Glomerular visceral epithelial cell (primary cell): ENCODE measurements around the gene LSMEM2.
"Not testable (repeated sequence)": the region's sequence is repeated elsewhere in the genome, so short reads cannot be mapped to it uniquely, and the experiment has no call there.

ENCODE experiments used
- DNase-seq: peaks from one replicate; pipeline ENCODE4 v3.0.0-alpha.2; 2016; ENCODE audit errors: extremely low spot score

LSMEM2 gene

DNA sequence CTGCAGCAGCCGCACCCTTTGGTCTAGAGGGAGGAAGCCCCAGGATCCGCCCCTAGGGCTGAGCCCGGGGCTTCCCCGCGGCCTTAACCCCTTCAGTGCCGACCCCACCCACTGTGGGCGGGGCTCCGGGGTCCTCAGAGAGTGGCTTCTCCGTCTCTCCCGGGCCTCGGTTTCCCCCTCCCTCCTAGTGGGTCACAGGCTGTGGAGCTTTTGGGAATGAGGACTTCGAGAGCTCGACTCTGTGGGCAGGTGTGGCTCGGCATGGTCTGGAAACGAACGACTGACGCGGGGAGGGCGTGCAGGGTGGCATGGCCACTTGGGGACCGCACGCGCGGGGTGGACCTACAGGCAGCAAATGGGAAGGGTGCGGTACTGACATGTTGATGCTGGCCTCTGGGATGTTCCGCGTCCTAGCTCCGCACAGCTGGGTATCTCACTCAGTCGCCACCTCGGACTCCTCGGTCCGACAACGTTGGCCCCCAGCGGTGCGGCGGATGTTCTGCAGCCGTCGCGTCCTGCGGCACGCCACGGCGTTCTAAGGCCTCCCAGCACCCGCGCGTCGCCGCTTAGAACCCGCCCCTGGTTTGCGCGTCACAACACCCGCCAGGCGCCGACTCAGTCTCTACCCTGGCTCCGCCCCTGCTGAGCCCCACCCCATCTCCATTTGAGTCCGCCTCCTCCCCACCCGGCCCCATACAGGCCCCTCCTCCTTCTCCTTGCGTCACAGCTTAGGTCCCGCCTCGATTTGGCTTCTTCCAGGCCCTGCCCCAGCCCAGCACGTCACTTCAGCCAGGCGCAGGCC lies 20.1 kb downstream of the LSMEM2 start, which contains the start of the genes HYAL3 and NAA80:
Gene HYAL3, minus strand, starts transcription at position 570 of the 802 bp plus-strand sequence. CDS start 3,803 bp downstream, outside the sequence.
Gene NAA80, minus strand, starts transcription at position 570 of the 802 bp plus-strand sequence. CDS start 1,942 bp downstream, outside the sequence.
- peak; percentile 100 for DNase-seq

DNA sequence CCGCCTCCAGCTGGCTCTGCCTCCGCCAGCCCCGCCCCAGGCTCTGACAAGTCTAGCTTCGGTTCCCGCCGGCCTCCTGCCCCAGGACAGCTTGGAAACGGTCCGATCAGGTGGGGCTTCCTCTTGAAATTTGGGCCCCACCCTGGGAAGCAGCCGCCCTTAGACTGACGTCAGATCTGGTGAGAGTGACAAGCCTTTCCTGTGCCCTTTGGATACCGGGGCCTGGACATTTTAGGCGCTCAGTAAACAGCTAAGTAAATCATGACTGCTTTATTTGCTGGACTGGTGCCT lies 20.7 kb downstream of the LSMEM2 start:
- no peak for DNase-seq

DNA sequence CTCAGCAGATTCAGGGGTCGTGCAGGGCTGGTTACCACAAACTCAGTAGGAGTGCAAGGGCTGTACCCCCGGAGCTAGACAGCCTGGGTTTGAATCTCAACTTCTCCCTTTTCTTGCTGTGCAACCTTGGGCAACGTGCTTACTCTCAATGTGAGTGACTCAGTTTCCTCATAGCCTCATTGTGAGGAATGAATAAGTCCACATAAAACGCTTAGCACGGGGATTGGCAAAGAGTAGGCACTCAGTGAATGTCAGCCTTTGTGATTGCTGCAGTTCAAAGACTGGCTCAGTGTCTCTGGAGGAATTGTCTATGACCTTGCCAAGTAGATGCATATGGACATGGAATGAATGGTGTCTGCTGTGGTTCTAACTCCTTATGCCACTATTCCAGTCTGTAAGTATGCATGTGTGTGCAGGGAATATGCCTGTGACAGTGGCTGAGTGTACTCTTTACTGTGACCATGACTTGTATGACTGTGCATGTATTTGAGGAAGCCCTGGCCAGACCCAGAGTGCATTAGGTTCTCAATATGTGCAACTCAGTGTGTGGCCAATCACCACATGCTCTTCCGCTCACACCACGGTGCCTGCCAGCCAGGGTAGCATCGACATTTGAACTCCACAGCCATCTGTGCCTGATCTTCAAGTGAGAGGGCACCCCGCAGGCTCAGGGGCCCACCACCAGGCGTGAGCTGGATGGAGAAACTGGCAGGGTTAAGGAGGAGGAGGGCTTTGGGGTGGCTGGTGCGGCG lies 21.2 kb downstream of the LSMEM2 start:
- DNase-seq = no peak

DNA sequence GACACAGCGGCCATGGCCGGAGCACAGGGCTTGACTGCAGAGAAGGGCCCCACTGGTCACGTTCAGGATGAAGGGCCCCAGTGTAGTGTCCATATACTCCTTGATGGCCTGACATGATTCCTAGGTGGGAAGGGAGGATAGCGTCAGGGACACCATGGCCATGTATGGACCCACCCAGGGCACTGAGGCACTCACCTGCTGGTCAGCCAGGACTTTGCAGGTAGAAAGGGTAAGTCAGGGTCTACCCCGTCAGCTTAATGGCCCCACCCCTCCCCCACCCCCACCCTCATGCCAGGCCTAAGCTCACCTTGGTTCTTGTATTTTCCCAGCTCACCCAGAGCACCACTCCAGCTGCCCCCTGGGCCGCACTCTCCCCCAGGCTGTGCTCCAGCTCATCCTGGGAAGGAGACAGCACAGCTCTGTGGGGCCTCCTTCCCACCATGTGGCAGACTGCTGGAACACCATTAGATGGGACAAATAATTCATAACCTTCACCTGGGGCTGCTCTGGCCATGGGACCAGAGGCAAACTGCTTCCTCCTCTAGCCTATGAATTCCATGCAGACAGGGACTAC lies 21.9 kb downstream of the LSMEM2 start:
- no peak for DNase-seq

DNA sequence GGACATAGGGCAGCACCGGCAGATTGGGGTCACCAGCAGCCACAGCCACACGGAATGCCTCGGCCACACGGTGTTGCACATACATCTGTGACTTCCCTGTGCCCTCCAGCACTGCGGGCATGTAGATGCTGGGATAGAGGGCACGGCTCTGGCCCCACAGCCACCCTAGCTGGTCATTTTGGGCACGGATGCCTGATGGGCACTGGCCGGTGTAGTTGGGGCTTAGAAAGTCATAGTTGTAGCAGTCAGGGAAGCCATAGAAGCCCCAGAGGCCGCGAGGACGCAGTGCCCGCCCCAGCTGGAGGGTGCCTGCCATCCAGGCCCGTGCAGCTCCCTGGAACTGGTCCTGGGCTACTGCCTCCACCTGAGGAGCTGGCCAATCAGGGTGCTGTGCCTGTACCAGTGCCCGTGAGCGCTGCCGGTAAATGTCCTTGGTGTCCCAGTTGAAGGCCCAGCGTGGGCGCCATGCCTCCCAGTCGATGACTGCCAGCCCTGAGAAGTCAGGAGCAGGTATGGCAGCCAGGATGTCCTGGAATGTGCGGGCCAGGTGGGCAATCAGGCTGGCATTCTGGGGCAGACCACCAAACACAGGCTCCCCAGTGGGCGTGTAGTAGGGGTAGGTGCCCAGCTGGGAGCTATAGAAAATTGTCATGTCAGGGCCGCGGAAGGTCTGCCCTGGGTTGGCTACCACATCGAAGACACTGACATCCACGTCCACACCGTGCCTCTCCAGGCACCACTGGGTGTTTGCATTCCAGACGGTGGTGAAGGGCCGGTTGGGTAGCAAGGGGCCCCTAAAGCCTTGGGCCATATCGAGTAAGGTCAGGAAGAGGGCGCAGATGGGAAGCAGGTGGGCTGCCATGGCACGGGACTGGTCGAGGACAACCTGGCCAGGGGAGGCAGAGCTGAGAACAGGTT lies 23.5 kb downstream of the LSMEM2 start:
- DNase-seq = no peak

DNA sequence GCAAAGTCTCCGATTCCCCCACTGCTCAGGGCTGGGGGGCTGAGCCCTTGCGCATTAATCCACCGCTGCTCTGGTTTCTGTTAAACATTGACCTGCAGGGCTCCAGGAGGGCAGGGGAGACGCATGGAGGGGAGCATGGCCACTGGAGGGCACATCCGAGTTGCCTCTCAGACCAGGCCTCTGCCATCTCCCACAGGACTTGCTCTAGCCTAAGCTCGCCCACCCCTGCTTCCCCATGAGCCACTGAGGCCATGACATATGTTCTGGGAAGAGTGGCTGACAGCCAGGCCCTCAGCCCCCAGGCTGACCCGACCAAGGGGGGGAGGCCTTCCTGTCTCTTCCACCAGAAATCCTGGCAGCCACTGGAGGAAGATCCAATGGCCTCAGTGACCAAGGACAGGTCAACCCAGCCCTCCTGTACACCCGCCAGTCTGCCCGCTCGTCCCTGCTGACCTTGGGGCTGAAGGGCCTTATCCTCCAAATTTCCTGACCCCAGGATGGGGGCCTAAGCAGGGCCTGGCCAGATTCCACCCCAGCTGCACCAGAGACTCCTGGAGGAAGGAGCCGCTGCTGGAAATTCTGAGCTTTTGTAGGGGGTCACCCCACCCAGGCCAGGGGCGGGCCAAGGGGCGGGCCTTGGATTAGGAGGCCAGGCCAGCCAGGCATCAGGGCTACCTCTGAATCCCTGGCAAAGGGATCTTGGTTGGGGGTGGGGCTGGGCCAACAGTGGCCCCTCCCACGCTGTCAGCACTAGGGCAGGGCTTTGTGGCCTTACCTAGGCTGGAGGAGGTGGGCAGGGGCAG lies 24.3 kb downstream of the LSMEM2 start, which contains the start of gene HYAL1:
Gene HYAL1, minus strand, starts transcription at position 562 of the 803 bp plus-strand sequence. CDS start 618 bp downstream, outside the sequence.
- peak; percentile 57 for DNase-seq

DNA sequence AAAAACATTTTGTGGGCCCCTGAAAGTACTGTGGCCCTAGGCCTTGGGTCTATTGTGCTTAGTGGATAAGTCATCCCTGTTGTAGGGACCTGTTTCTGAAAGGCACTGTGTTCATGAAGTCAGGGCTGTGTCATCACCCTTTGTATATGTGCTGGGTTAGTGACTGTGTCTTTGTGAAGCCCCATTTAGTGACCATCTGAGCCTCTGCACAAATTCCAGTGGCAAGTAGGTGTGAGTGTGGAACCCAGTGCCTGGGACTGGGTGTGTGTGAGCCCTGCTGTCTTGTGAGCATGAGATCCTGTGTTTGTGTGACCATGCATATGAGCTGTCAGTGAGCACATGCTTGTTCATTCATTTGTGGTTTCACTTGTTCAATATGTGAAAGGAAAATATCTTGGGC lies 25.7 kb downstream of the LSMEM2 start:
- DNase-seq = no peak

DNA sequence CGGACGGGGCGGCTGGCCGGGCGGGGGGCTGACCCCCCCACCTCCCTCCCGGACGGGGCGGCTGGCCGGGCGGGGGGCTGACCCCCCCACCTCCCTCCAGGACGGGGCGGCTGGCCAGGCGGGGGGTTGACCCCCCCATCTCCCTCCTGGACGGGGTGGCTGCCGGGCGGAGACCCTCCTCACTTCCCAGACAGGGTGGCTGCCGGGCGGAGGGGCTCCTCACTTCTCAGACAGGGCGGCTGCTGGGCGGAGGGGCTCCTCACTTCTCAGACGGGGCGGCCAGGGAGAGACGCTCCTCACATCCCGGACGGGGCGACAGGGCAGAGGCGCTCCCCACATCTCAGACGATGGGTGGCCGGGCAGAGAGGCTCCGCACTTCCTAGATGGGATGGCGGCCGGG lies 33.2 kb downstream of the LSMEM2 start:
- not testable (repeated sequence) for DNase-seq

DNA sequence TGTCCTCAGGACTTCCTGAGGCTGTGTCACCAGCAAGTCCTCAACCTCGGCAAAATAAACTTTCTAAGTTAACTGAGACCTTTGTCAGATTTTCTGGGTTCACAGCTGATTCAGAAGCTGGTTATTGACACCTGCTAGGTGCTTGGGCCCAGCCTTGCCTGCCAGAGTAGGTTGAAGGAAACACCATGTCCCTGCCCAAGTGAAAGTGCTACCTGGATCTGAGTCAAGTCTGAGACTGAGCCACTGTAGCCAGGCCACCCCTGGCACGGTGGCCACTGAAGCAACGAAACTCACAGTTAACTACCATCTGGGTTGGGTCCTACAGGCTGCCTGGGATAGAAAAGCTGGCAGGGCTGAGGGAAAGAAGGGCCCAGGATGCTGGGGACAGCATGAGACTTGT lies 35.5 kb downstream of the LSMEM2 start:
- no peak for DNase-seq

DNA sequence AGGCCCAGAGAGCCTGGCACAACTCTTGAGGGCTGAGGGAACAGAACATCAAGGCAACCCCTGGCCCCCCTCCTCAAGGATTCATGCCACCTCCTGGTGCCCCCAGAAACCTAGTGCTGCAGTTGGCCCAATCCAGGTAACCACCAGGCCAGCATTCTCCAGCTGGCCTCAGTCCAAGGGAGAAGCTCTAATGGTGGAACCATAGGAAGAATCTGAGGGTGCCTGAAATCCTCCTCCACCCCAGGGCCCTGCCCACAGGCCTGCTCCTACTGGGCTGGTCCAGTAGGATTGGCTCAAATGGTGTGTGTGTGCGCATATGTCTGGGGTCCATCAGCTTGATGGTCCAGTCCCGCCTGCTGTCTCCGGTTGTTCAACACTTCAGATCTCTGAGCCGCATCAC lies 35.9 kb downstream of the LSMEM2 start:
- DNase-seq = no peak

DNA sequence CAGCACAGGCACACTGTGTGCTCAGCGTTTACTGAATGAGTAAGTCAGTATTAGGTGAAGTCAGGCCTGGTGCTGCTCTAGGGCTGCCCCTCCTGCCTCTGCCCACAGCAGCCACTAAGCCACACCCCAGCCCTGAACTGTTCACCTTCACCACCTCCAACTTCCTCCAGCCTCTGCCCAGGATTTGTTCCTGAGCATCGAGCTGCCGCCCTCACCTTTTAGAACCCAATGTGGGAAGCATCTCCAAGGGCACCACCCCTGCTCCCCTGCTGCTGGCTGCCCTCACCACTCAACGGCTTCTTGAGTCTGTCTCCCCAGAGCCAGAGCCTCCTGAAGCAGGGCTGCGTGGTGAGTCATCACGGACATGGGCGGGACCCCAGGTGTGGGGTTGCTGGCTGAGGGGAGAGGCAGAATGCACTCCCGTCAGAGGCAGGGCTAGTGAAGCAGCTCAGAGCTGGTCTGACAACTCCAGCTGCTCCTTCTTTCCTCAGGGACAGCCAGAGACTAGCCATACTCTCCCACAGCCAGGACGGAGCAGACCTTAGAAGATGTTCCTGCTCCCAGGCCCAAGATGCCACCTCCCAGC lies 37.9 kb downstream of the LSMEM2 start:
- DNase-seq = peak; percentile 87

DNA sequence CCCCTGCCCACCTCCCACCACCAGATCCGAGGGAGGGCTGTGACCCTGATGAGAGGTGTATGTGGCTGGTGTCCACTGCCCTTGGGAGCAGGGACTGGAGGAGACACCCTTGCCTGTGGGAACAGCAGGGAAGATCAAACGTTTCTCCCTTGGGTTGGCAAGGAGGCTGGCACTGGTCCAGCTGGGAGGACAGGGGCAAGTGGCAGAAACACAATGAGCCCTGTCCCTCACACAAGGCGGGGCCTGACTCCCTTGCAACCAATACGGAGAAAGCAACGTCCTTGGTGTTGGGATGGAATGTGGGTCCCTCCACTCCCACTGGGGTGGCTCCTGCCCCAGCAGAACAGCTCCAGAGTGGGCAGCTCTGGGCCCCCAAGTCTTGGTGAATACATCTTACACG lies 38.4 kb downstream of the LSMEM2 start:
- DNase-seq = no peak

DNA sequence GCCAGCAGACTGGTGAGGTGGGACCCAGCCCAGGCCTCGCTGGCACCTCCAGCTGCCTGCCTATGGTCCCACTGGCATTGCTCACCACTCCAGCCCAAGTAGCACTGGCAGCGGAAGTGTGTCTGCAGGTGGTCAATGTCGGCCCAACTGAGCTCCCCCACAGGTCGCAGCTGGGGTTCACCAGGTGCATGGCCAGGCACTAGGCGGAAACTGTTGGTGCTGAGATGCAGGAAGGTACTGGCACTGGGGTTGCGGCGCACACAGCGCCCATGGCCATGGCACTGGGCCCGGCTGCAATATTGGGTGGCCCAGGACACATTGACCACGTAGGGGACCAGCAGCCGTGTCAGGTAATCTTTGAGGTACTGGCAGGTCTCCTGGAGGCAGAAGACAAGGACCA lies 39.3 kb downstream of the LSMEM2 start:
- DNase-seq = no peak

DNA sequence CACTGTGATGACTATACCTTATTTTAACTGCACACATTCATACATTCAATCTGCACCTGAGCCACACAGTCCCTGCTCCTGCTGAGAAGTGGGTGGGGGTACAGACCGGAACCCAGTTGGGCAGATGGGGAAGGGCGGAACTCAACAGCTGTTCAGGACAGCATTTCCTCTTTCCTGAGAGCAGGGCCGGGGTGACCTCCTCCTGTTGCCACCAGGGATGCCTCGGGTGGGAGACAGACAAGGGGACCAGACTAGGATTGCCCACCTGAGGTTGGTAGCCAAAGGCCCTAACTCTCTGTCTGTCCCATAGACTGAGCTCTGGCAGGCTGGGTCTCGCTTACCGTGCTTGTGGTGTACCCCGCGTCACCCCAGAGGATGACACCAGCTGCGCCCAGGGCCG lies 39.7 kb downstream of the LSMEM2 start:
- no peak for DNase-seq

DNA sequence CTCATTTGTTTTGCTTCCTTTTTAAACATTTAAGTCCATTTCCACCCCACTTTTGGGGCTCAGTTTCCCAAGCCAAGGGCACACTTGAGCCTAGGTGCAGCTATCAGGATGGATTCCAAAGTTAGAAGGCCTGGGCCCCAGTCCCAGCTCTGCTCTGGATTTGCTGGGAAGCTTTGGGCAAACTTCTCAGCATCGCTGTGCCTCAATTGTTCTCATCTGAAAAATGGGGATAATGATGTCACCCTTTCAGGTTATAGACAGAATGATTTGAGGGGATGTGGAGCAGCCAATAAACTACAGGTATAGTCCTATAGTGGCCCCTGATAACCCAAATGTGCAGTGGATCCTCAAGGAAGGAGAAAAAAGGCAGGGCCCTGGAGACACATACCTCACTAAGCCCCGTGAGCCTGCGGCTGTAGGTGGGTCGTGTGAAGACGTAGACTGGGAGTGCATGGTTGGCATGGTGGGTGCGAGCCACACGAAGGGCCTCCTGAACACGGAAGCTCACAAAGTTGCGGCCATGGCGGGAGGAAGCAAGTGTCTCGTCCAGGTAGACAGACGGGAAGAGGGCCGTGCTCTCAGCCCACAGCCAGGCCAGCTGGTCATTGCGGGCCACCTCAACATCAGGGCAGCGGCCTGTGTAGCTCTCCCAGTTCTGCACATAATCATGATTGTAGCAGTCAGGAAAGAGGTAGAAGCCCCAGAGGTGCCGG lies 40.5 kb downstream of the LSMEM2 start:
- DNase-seq = no peak

DNA sequence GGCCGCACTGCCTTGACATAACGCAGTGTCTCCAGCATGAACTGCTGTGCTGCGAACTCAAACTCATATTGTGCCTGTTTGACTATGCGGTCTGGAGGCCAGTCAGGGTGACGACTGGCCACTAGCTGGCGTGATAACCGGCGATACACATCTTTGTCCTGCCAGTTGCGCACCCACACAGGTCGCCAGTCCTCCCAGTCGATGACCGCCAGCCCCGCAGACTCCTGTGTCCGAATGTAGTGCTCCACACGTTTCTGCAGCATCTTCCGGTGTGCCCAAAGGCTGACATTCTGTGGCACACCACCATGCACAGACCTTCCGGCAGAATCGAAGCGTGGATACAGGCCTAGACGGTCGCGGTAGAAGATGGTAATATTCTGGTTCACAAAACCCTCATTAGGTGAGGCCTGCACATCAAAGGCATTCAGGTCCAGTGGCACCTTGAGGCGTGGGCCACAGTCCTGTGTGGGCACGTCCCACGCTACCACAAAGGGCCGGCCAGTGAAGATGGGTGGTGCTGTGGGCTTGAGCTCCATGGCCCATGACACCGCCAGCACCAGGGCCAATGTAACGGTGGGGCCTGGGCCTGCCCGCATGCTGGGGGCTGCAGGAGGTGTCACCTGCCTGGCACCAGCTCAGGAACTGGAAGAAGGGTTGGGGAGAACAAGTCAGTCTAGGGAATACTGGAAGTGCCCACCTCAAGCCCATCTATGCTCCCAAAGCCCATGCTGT lies 41.2 kb downstream of the LSMEM2 start:
- DNase-seq = no peak

DNA sequence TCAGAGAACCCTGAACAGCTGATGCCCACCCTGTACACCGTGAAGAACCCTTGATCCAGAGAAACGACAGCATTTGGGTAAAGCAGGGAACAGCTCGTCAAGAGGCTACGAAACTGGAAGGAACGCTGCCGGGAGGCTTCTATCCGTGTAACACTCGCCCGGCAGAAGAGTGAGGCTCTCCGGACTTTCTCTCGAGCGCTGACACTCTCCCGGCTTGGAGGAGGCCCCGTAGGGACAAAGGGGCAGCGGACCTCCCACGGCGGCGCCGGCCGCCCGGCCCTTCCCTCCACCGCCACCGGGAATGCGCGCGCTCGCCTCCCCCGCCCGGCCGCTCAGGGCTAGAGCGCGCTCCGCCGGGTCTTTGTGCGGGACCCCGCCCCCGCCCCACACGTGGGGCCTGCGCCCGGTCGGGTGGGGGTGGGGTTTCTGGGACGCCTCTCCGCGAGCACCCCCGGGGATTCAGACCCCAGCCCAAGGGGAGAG lies 42.0 kb downstream of the LSMEM2 start:
- DNase-seq = peak; percentile 68

DNA sequence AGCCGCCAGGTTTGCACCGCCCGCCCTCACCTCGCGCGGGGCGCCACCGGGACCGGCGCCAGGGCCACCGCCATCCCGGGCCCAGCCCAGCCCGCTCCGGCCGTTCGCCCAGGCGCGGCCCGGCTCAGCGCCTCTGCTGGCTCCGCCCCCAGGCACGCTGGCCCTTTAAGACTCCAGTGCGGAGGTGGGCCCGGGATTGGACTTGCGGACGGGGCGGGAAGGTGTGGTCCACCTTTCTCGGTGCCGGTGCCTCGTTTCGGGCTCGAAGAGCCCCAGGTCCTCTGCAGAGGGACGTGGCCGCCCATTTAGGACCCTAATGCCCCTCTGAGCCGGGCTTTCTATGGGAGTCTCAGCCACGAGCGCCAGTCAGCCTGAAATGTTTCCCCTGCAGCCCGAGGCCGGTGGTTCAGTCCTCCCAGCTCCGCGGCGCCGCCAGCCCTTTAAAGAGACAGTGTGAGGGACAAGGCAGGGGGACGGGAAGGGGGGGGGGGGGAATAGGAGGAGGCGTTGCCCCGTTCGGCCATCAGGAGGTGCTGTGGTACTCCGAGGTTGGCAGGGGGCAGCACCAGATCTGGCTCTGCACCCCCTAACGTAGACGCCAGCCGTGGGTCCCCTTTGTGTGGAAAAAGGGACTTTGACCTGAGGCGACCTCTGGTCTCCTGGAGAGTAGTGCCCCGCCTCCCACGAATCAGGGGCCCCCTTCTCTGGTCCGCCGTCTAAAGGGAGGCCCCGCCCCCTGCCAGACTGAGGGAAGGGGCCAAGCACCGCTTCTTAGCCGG lies 42.6 kb downstream of the LSMEM2 start:
- DNase-seq = peak; percentile 84
